HepG2 (cell line): ENCODE data around the gene COL4A2. TPM values are rescaled to one million over a fixed set of nuclear protein-coding genes. Genes with fewer than 3 reads are reported as not detected.

Experiments used
- ATAC-seq: fragments of 200-7000 bp; cut with Tn5 transposase; 3 replicates; pipeline ENCODE4 v1.9.1; 2020; ENCODE audit warnings: mild to moderate bottlenecking, moderate library complexity
- BruUV-seq: library from RNA; stranded (reverse); fragments of 400-500 nt; replicated peaks from 2 replicates; lab custom pipeline; 2021; lab: Mats Ljungman, UMichigan
- CTCF ChIA-PET: fragments of 300-600 bp; formaldehyde crosslinking; extraction: SDS; loops from one replicate; lab custom pipeline; 2021; ENCODE audit warnings: low total read pairs, inconsistent platforms, low intra/inter-chr PET ratio; lab: Yijun Ruan, JAX
- POLR2A ChIA-PET: fragments of 350-600 bp; sonication (Branson Sonifier 250); formaldehyde crosslinking; loops from one replicate; lab custom pipeline; 2020; ENCODE audit warnings: antibody characterized with exemption, inconsistent platforms; lab: Yijun Ruan, JAX
- DNase-seq: peaks from one replicate; pipeline ENCODE4 v3.0.0-alpha.2; 2015; ENCODE audit warnings: low spot score
- FAIRE-seq: peaks from 3 replicates; lab custom pipeline; 2011; peaks lifted over from hg19 to GRCh38; lab: Jason Lieb, UNC
- H2AFZ ChIP-seq: one replicate; pipeline ENCODE4 v1.6.1; 2011; ENCODE audit warnings: low read length, inconsistent platforms
- H3K27ac ChIP-seq: fragments of 300-600 bp; 3 replicates; pipeline ENCODE4 v1.8.0; 2011; ENCODE audit warnings: mixed run types, mild to moderate bottlenecking, mixed read lengths, low read length, inconsistent platforms; ENCODE audit not compliant: insufficient read depth; ENCODE audit errors: extremely low read length
- H3K27me3 ChIP-seq, 2 experiments: fragments of 200-600 bp in 1 of 2; 2 replicates in 1 of 2; 3 replicates in 1 of 2; pipeline versions ENCODE4 v1.6.0 to v1.8.0; 2011; ENCODE audit warnings: low read length in 2 of 2, mild to moderate bottlenecking in 2 of 2, moderate library complexity in 2 of 2, inconsistent platforms in 1 of 2; ENCODE audit not compliant: insufficient read depth in 2 of 2, control insufficient read depth in 1 of 2
- H3K36me3 ChIP-seq, 2 experiments: fragments of 200-600 bp in 1 of 2; replicated peaks in 1 of 2; 2 replicates in 1 of 2; 3 replicates in 1 of 2; pipeline versions ENCODE4 v1.5.1 to v1.8.0; 2011; ENCODE audit warnings: low read length in 2 of 2, inconsistent platforms in 1 of 2; ENCODE audit not compliant: insufficient read depth in 2 of 2, control insufficient read depth in 1 of 2
- H3K4me1 ChIP-seq: 2 replicates; pipeline ENCODE4 v1.5.1; 2012; ENCODE audit warnings: low read length, inconsistent platforms; ENCODE audit not compliant: insufficient read depth
- H3K4me2 ChIP-seq: 2 replicates; pipeline ENCODE4 v1.6.0; 2011; ENCODE audit warnings: low read depth, low read length, inconsistent platforms
- H3K4me3 ChIP-seq, 3 experiments: fragments of 200-600 bp in 1 of 3; sonication (generic), shearing (Covaris generic) in 1 of 3; replicated peaks in 1 of 3; 2 replicates each; pipeline ENCODE4 v1.5.1; 2011 to 2016; ENCODE audit warnings: low read length in 3 of 3, inconsistent platforms in 2 of 3, low read depth in 2 of 3, mild to moderate bottlenecking in 2 of 3, control low read depth in 1 of 3, mixed read lengths in 1 of 3; ENCODE audit not compliant: insufficient read depth in 1 of 3
- H3K79me2 ChIP-seq: one replicate; pipeline ENCODE4 v1.6.1; 2011; ENCODE audit warnings: low read length, inconsistent platforms; ENCODE audit not compliant: insufficient read depth
- H3K9ac ChIP-seq: 2 replicates; pipeline ENCODE4 v1.6.0; 2011; ENCODE audit warnings: mild to moderate bottlenecking, low read depth, low read length, inconsistent platforms; ENCODE audit not compliant: insufficient read depth
- H3K9me3 ChIP-seq: 2 replicates; pipeline ENCODE4 v1.5.1; 2012; ENCODE audit warnings: mild to moderate bottlenecking, low read length
- H4K20me1 ChIP-seq: 2 replicates; pipeline ENCODE4 v1.6.0; 2011; ENCODE audit warnings: inconsistent platforms, mild to moderate bottlenecking, low read length, moderate library complexity; ENCODE audit not compliant: insufficient read depth
- ARID3A ChIP-seq: IDR thresholded peaks from 2 replicates; pipeline ENCODE4 v1.6.1; 2012; ENCODE audit warnings: low read depth, low read length, improper control_type of control experiment
- CBFB ChIP-seq: sonication (generic); formaldehyde crosslinking; IDR thresholded peaks from 2 replicates; pipeline ENCODE4 v1.4.0; 2020; ENCODE audit warnings: missing genetic modification reagents
- CREB3 ChIP-seq: sonication (generic); formaldehyde crosslinking; IDR thresholded peaks from 2 replicates; pipeline ENCODE4 v1.5.0; 2020; ENCODE audit warnings: missing genetic modification reagents
- HDAC1 ChIP-seq: sonication (generic); formaldehyde crosslinking; IDR thresholded peaks from 2 replicates; pipeline ENCODE4 v1.5.1; 2020; ENCODE audit warnings: mild to moderate bottlenecking, missing genetic modification reagents
- HOXA9 ChIP-seq: sonication (generic); formaldehyde crosslinking; IDR thresholded peaks from 2 replicates; pipeline ENCODE4 v1.8.1; 2022; ENCODE audit warnings: missing genetic modification reagents, mild to moderate bottlenecking, moderate library complexity, borderline replicate concordance
- IKZF5 ChIP-seq: IDR thresholded peaks from 2 replicates; pipeline ENCODE4 v1.6.1; 2018; ENCODE audit warnings: missing genetic modification reagents, mild to moderate bottlenecking, missing compliant biosample characterization
- KLF16 ChIP-seq, 2 experiments: sonication (generic) in 1 of 2; formaldehyde crosslinking in 1 of 2; IDR thresholded peaks; 2 replicates each; pipeline versions ENCODE4 v1.6.1 to v1.8.0; 2016 to 2023; ENCODE audit warnings: missing genetic modification reagents in 2 of 2, missing compliant biosample characterization in 1 of 2
- NCOA5 ChIP-seq: sonication (generic); formaldehyde crosslinking; IDR thresholded peaks from 2 replicates; pipeline ENCODE4 v1.4.0; 2020; ENCODE audit warnings: missing genetic modification reagents
- REXO4 ChIP-seq: sonication (generic); formaldehyde crosslinking; IDR thresholded peaks from 2 replicates; pipeline ENCODE4 v1.8.0; 2022; ENCODE audit warnings: missing genetic modification reagents, mild to moderate bottlenecking, borderline replicate concordance
- SOX6 ChIP-seq, 2 experiments: fragments of 450-650 bp in 1 of 2; sonication (generic) in 1 of 2; formaldehyde crosslinking in 1 of 2; IDR thresholded peaks; 2 replicates each; pipeline versions ENCODE4 v1.4.0 to v1.6.1; 2017 to 2020; ENCODE audit warnings: antibody characterized with exemption in 1 of 2, mild to moderate bottlenecking in 1 of 2, missing genetic modification reagents in 1 of 2
- ZBTB33 ChIP-seq: sonication (generic); formaldehyde crosslinking; IDR thresholded peaks from 2 replicates; pipeline ENCODE4 v1.4.0; 2020; ENCODE audit warnings: missing genetic modification reagents
- ZNF331 ChIP-seq: sonication (generic); formaldehyde crosslinking; IDR thresholded peaks from 2 replicates; pipeline ENCODE4 v1.4.0; 2020; ENCODE audit warnings: missing genetic modification reagents
- ZNF354B ChIP-seq: sonication (generic); formaldehyde crosslinking; IDR thresholded peaks from 2 replicates; pipeline ENCODE4 v1.8.0; 2022; ENCODE audit warnings: mild to moderate bottlenecking, missing genetic modification reagents
- ZNF431 ChIP-seq: sonication (generic); formaldehyde crosslinking; IDR thresholded peaks from 2 replicates; pipeline ENCODE4 v1.9.0; 2022; ENCODE audit warnings: missing genetic modification reagents, low read depth, mild to moderate bottlenecking, borderline replicate concordance
- ZNF543 ChIP-seq: sonication (generic); formaldehyde crosslinking; IDR thresholded peaks from 2 replicates; pipeline ENCODE4 v1.4.0; 2020; ENCODE audit warnings: mild to moderate bottlenecking, missing genetic modification reagents
- WGBS: methylation state at CpG from one replicate; pipeline ENCODE4 v1.1.6; 2017; ENCODE audit warnings: low lambda C conversion rate; 5-methylcytosine and 5-hydroxymethylcytosine counted together
- in situ Hi-C: cut with HindIII; loops from 2 replicates; pipeline ENCODE4 v1.10.0; 2017; ENCODE audit warnings: low pct_unique_long_range_greater_than_20kb; ENCODE audit not compliant: extremely low pct_ligation_motif_present
- intact Hi-C: fragments of 100-400 bp; cut with micrococcal nuclease; formaldehyde crosslinking; loops from one replicate; pipeline ENCODE4 v1.10.0; 2022; ENCODE audit not compliant: unreplicated experiment
- polyA plus RNA-seq, 8 experiments: library from polyadenylated mRNA; depleted of rRNA in 3 of 8; stranded (reverse) in 7 of 8; unstranded in 1 of 8; fragments of >200 nt; fragmentation: Illumina TruSeq in 4 of 8; extraction: Trizol in 4 of 8; gene quantifications; 2 replicates each; pipeline versions ENCODE4 v1.2.1 to v1.2.3, GENCODE V29; 2011 to 2016; ENCODE audit warnings: low read depth in 4 of 8, missing spikeins in 1 of 8, mixed read lengths in 1 of 8; ENCODE audit not compliant: insufficient read depth in 1 of 8
- total RNA-seq, 5 experiments: library from RNA; depleted of rRNA; stranded (reverse); fragments of >200 nt; fragmentation: Illumina TruSeq; extraction: Trizol; gene quantifications; 2 replicates each; pipeline ENCODE4 v1.2.3, GENCODE V29; 2016; ENCODE audit warnings: low read depth in 1 of 5

The COL4A2 gene
- total and polyA plus RNA-seq, 2 of the 13 experiments (the other 11 are each of a cell fraction or from before 2014, with no cell fraction given): 0.22 to 1.9 TPM

- no peak for TF ChIP-seq ZBTB33 (CRISPR knock-in tag)
- TF ChIP-seq ZNF331 (CRISPR knock-in tag): no peak
- TF ChIP-seq ARID3A: no peak
Observed at GRCh38 chr13:110340812-110341444, 33.8 kb downstream of the COL4A2 start (continued).

- Histone ChIP-seq H3K4me1 (no peaks in the 10 kb centered on the region), H3K4me3 (no peak overlapping the region), H4K20me1 (no peaks in the 10 kb centered on the region), H3K27me3 (peaks cover 6 to 63% of the 10 kb centered on the region in 2 experiments; a peak in 3 of 5 replicates), H3K27ac (no peak overlapping the region), H3K36me3 (no peaks in the 10 kb centered on the region), H3K4me2 (no peak overlapping the region), H3K9ac (no peak overlapping the region), H2AFZ (no peak overlapping the region), H3K79me2 (no peaks in the 10 kb centered on the region), H3K9me3 (no peaks in the 10 kb centered on the region)
- no peak for DNase-seq
- ChIA-PET POLR2A (no interaction called here), CTCF (no interaction called here)
- BruUV-seq: no TSS peak
- FAIRE-seq: no peak
- 27% methylated on average over 14 of the region's 14 CpGs for WGBS
- no peak for ATAC-seq
- intact Hi-C loops: no loop called here
- TF ChIP-seq SOX6 (IDR thresholded peaks at IDR 0.05) (no peak), SOX6 (CRISPR knock-in tag; IDR thresholded peaks at IDR 0.05) (no peak), REXO4 (CRISPR knock-in tag) (no peak), CREB3 (no peak), HOXA9 (CRISPR knock-in tag) (no peak), ZNF354B (CRISPR knock-in tag) (no peak), ZNF543 (CRISPR knock-in tag) (no peak), ZNF431 (CRISPR knock-in tag) (no peak), IKZF5 (CRISPR knock-in tag) (no peak), KLF16 (CRISPR knock-in tag; IDR thresholded peaks at IDR 0.05) (no peak), NCOA5 (CRISPR knock-in tag) (no peak), HDAC1 (CRISPR knock-in tag) (no peak), CBFB (CRISPR knock-in tag) (no peak)
- in situ Hi-C loops: no loop called here
Observed at GRCh38 chr13:110341445-110342244, 34.6 kb downstream of the COL4A2 start.
